Measurements from ENCODE around the gene RGS10.
"Not testable (repeated sequence)": the region's sequence is repeated elsewhere in the genome, so short reads cannot be mapped to it uniquely, and the experiment has no call there.

Gene RGS10

GRCh38 chr10:119538632-119539358, 3.7 kb downstream of the RGS10 start:
- DNase-seq = no peak

GRCh38 chr10:119537953-119538630, 4.4 kb downstream of the RGS10 start:
- no peak for DNase-seq

- no peak for DNase-seq
Observed at GRCh38 chr10:119536508-119537025, 6.0 kb downstream of the RGS10 start.

- DNase-seq = no peak
Observed at GRCh38 chr10:119535837-119536507, 6.5 kb downstream of the RGS10 start.

GRCh38 chr10:119535305-119535704, 7.2 kb downstream of the RGS10 start:
- DNase-seq = peak; percentile 5

GRCh38 chr10:119533473-119533872, 9.0 kb downstream of the RGS10 start:
- no peak for DNase-seq

GRCh38 chr10:119532791-119533190, 9.7 kb downstream of the RGS10 start:
- not testable (repeated sequence) for DNase-seq

GRCh38 chr10:119532251-119532650, 10.3 kb downstream of the RGS10 start:
- not testable (repeated sequence) for DNase-seq

- DNase-seq = no peak
Observed at GRCh38 chr10:119531067-119531466, 11.5 kb downstream of the RGS10 start.

- DNase-seq = peak; percentile 9
Observed at GRCh38 chr10:119528663-119529237, 13.8 kb downstream of the RGS10 start.

- peak; percentile 38 for DNase-seq
Observed at GRCh38 chr10:119526621-119527592, 15.6 kb downstream of the RGS10 start.

GRCh38 chr10:119526149-119526548, 16.4 kb downstream of the RGS10 start:
- DNase-seq = no peak

GRCh38 chr10:119525116-119525515, 17.4 kb downstream of the RGS10 start:
- no peak for DNase-seq

GRCh38 chr10:119524720-119525070, 17.8 kb downstream of the RGS10 start:
- no peak for DNase-seq

- DNase-seq = no peak
Observed at GRCh38 chr10:119523895-119524719, 18.4 kb downstream of the RGS10 start.

- DNase-seq = no peak
Observed at GRCh38 chr10:119522747-119523426, 19.6 kb downstream of the RGS10 start.

- DNase-seq = no peak
Observed at GRCh38 chr10:119521443-119522204, 20.9 kb downstream of the RGS10 start.

GRCh38 chr10:119520283-119520682, 22.2 kb downstream of the RGS10 start:
- no peak for DNase-seq

- no peak for DNase-seq
Observed at GRCh38 chr10:119518936-119519335, 23.6 kb downstream of the RGS10 start.

- no peak for DNase-seq
Observed at GRCh38 chr10:119518176-119518575, 24.3 kb downstream of the RGS10 start.
